Prostate gland (tissue), 2 donors: ENCODE data around the gene HMGB2. TPM values are rescaled to one million over a fixed set of nuclear protein-coding genes. Genes with fewer than 3 reads are reported as not detected.

ENCODE experiments used
- DNase-seq: peaks from one replicate; pipeline ENCODE4 v3.0.0-alpha.2; 2019; ENCODE audit warnings: low spot score
- H3K27ac ChIP-seq, 2 donors: fragments of 200-600 bp; sonication (generic); 2 replicates each; pipeline ENCODE4 v1.5.1; 2017 to 2019
- H3K27me3 ChIP-seq: fragments of 200-600 bp; sonication (generic); replicated peaks from 2 replicates; pipeline ENCODE4 v1.5.1; 2019; ENCODE audit not compliant: insufficient read depth
- H3K36me3 ChIP-seq, 2 donors: fragments of 200-600 bp; sonication (generic); 1 replicate in 1 of 2; 2 replicates in 1 of 2; pipeline versions ENCODE4 v1.5.1 to v1.8.1; 2017 to 2019
- H3K4me1 ChIP-seq: fragments of 200-600 bp; sonication (generic); replicated peaks from 2 replicates; pipeline ENCODE4 v1.5.1; 2019
- H3K4me3 ChIP-seq, 2 donors: fragments of 200-600 bp; sonication (generic); 2 replicates each; pipeline ENCODE4 v1.5.1; 2017 to 2019
- H3K9me3 ChIP-seq: fragments of 200-600 bp; sonication (generic); 2 replicates; pipeline ENCODE4 v1.5.1; 2017
- CTCF ChIP-seq, 4 experiments: fragments of 200-600 bp in 2 of 4; fragments of 450-650 bp in 2 of 4; sonication (generic) in 2 of 4; IDR thresholded peaks; 1 replicate in 3 of 4; 2 replicates in 1 of 4; pipeline ENCODE4 v1.5.1; 2016 to 2019; ENCODE audit warnings: antibody characterized with exemption in 4 of 4, mild to moderate bottlenecking in 2 of 4, moderate library complexity in 2 of 4
- POLR2A ChIP-seq: fragments of 450-650 bp; IDR thresholded peaks from one replicate; pipeline ENCODE4 v1.6.1; 2016; ENCODE audit warnings: antibody characterized with exemption, mild to moderate bottlenecking
- POLR2AphosphoS5 ChIP-seq: sonication (generic); formaldehyde crosslinking; IDR thresholded peaks from one replicate; pipeline ENCODE4 v1.6.1; 2017; ENCODE audit warnings: antibody characterized with exemption
- WGBS: methylation state at CpG from one replicate; pipeline ENCODE4 v1.1.5; 2018; 5-methylcytosine and 5-hydroxymethylcytosine counted together
- intact Hi-C: fragments of 100-400 bp; cut with DNase I; formaldehyde crosslinking; loops from one replicate; pipeline ENCODE4 v1.14.2; 2022
- total RNA-seq, 2 donors: library from RNA; depleted of rRNA; stranded (reverse); fragments of >200 nt; gene quantifications; one replicate each; pipeline ENCODE4 v1.1.0, GENCODE V29; 2016

The HMGB2 gene
- total RNA-seq, 2 donors from 2014 or later, result 32.2 to 38.0 TPM

- no peaks in the 10 kb centered on the region for H3K27me3 ChIP-seq
- no peaks in the 10 kb centered on the region for H3K36me3 ChIP-seq
- H3K4me3 ChIP-seq, result no peak overlapping the region
- no peak overlapping the region for H3K27ac ChIP-seq
- 66% methylated on average over 2 of the region's 2 CpGs for WGBS
- intact Hi-C loops, result no loop called here
- H3K4me1 ChIP-seq, result no peaks in the 10 kb centered on the region
- no peaks in the 10 kb centered on the region for H3K9me3 ChIP-seq
- TF ChIP-seq POLR2A (no peak), POLR2AphosphoS5 (no peak), CTCF (IDR thresholded peaks at IDR 0.05) (no peak)
- no peak for DNase-seq
Measured at GRCh38 chr4:173357939-173358338, 23.8 kb upstream of the HMGB2 start.

GRCh38 chr4:173347467-173347866, 13.3 kb upstream of the HMGB2 start:
- no peak for DNase-seq

GRCh38 chr4:173346074-173346473, 11.9 kb upstream of the HMGB2 start:
- 48% methylated on average over 2 of the region's 2 CpGs for WGBS
- TF ChIP-seq CTCF (IDR thresholded peaks at IDR 0.05) (no peak), POLR2A (no peak), POLR2AphosphoS5 (no peak)
- DNase-seq, result no peak
- no peaks in the 10 kb centered on the region for H3K9me3 ChIP-seq
- intact Hi-C loops, result no loop called here
- no peaks in the 10 kb centered on the region for H3K27me3 ChIP-seq
- H3K4me3 ChIP-seq, result no peak overlapping the region
- no peaks in the 10 kb centered on the region for H3K36me3 ChIP-seq
- H3K4me1 ChIP-seq, result no peaks in the 10 kb centered on the region
- no peak overlapping the region for H3K27ac ChIP-seq

More at GRCh38 chr4:173347467-173347866, 13.3 kb upstream of the HMGB2 start:
- TF ChIP-seq POLR2A (no peak), CTCF (IDR thresholded peaks at IDR 0.05) (no peak), POLR2AphosphoS5 (no peak)
- 100% methylated on average over 1 of the region's 1 CpG for WGBS
- Histone ChIP-seq H3K9me3 (no peaks in the 10 kb centered on the region), H3K4me3 (no peak overlapping the region), H3K36me3 (no peaks in the 10 kb centered on the region), H3K27ac (no peak overlapping the region), H3K27me3 (no peaks in the 10 kb centered on the region), H3K4me1 (no peaks in the 10 kb centered on the region)
- intact Hi-C loops, result no loop called here

- Histone ChIP-seq H3K4me3 (no peak overlapping the region), H3K36me3 (no peaks in the 10 kb centered on the region), H3K27ac (no peak overlapping the region), H3K27me3 (no peaks in the 10 kb centered on the region), H3K4me1 (no peaks in the 10 kb centered on the region), H3K9me3 (no peaks in the 10 kb centered on the region)
- intact Hi-C loops, result no loop called here
- TF ChIP-seq POLR2AphosphoS5, result no peak
- TF ChIP-seq POLR2A, result no peak
- TF ChIP-seq CTCF (IDR thresholded peaks at IDR 0.05), result no peak
- no peak for DNase-seq
- WGBS, result 18% methylated on average over 2 of the region's 2 CpGs
Measured at GRCh38 chr4:173345648-173346047, 11.5 kb upstream of the HMGB2 start.

- WGBS, result 92% methylated on average over 3 of the region's 3 CpGs
- H3K4me3 ChIP-seq, result no peak overlapping the region
- no peaks in the 10 kb centered on the region for H3K9me3 ChIP-seq
- no peak overlapping the region for H3K27ac ChIP-seq
- H3K36me3 ChIP-seq, result no peaks in the 10 kb centered on the region
- intact Hi-C loops, result no loop called here
- H3K4me1 ChIP-seq, result no peaks in the 10 kb centered on the region
- H3K27me3 ChIP-seq, result no peaks in the 10 kb centered on the region
- no peak for DNase-seq
- TF ChIP-seq CTCF (IDR thresholded peaks at IDR 0.05), result no peak
- no peak for TF ChIP-seq POLR2AphosphoS5
- TF ChIP-seq POLR2A, result no peak
Measured at GRCh38 chr4:173343832-173344397, 9.8 kb upstream of the HMGB2 start.
